ENCODE results near the gene RAD51B.

- TF ChIP-seq ZSCAN18 (CRISPR knock-in tag; IDR thresholded peaks at IDR 0.05) (no peak), USF2 (CRISPR knock-in tag; IDR thresholded peaks at IDR 0.05) (no peak), CTCF (IDR thresholded peaks at IDR 0.05) (no peak), MAX (CRISPR knock-in tag; IDR thresholded peaks at IDR 0.05) (no peak), ZNF232 (CRISPR knock-in tag; IDR thresholded peaks at IDR 0.05) (no peak), TCF7 (CRISPR knock-in tag; IDR thresholded peaks at IDR 0.05; ENCODE audit: low read depth) (no peak)
These were observed 222.3 kb downstream of the RAD51B start for GRCh38 chr14:68041876-68042354.
